Kidney (tissue), 14 donors: ENCODE measurements around the gene GPC3. TPM values are rescaled to one million over a fixed set of nuclear protein-coding genes. Genes with fewer than 3 reads are reported as not detected.

Experiments
- DNase-seq, 5 donors: peaks; one replicate each; pipeline ENCODE4 v3.0.0-alpha.2; 2013 to 2020
- FAIRE-seq: peaks from 2 replicates; lab custom pipeline; 2012; peaks lifted over from hg19 to GRCh38; lab: Jason Lieb, UNC
- H3K27ac ChIP-seq, 2 donors: one replicate each; pipeline ENCODE4 v1.7.0; 2013; ENCODE audit warnings: low read depth in 2 of 2, low read length in 2 of 2, inconsistent platforms in 1 of 2
- H3K27me3 ChIP-seq: one replicate; pipeline ENCODE4 v1.7.1; 2013; ENCODE audit warnings: low read length, inconsistent platforms; ENCODE audit not compliant: control insufficient read depth, insufficient read depth
- H3K36me3 ChIP-seq, 3 donors: one replicate each; pipeline versions ENCODE4 v1.7.0 to v1.7.1; 2013; ENCODE audit warnings: low read length in 3 of 3, control low read depth in 1 of 3, inconsistent platforms in 1 of 3; ENCODE audit not compliant: insufficient read depth in 3 of 3, control insufficient read depth in 2 of 3
- H3K4me1 ChIP-seq, 3 donors: one replicate each; pipeline versions ENCODE4 v1.7.0 to v1.7.1; 2013; ENCODE audit warnings: low read length in 3 of 3, inconsistent platforms in 1 of 3, low read depth in 1 of 3; ENCODE audit not compliant: control insufficient read depth in 2 of 3, insufficient read depth in 2 of 3
- H3K4me3 ChIP-seq, 3 donors: one replicate each; pipeline versions ENCODE4 v1.7.0 to v1.8.1; 2013; ENCODE audit warnings: low read length in 3 of 3, control low read depth in 1 of 3, inconsistent platforms in 1 of 3
- H3K9ac ChIP-seq, 3 donors: one replicate each; pipeline versions ENCODE4 v1.7.0 to v1.7.1; 2013; ENCODE audit warnings: low read length in 3 of 3, control low read depth in 1 of 3, inconsistent platforms in 1 of 3
- H3K9me3 ChIP-seq, 3 donors: one replicate each; pipeline versions ENCODE4 v1.7.0 to v1.7.1; 2013; ENCODE audit warnings: low read length in 3 of 3, control low read depth in 1 of 3, inconsistent platforms in 1 of 3; ENCODE audit not compliant: control insufficient read depth in 2 of 3, insufficient read depth in 1 of 3
- CTCF ChIP-seq: IDR thresholded peaks from 3 replicates; pipeline ENCODE4 v1.5.1; 2012; ENCODE audit warnings: mild to moderate bottlenecking, moderate library complexity, borderline replicate concordance; ENCODE audit not compliant: insufficient read depth; ENCODE audit errors: extremely low read depth
- intact Hi-C: fragments of 100-400 bp; cut with DNase I; formaldehyde crosslinking; loops from one replicate; pipeline ENCODE4 v1.11.1; 2022
- polyA plus RNA-seq: library from polyadenylated mRNA; stranded (reverse); fragments of 350-450 nt; fragmentation: Illumina TruSeq; extraction: RNeasy Lipid Tissue Mini Kit (QIAGEN cat#74804); gene quantifications from one replicate; pipeline ENCODE4 v1.2.3, GENCODE V29; 2014; ENCODE audit warnings: low read depth, low replicate concordance; ENCODE audit not compliant: insufficient read depth
- total RNA-seq: library from RNA; stranded (reverse); fragmentation: NEBNext Ultra II Directional; extraction: Animal tissue kit (Norgen Biotek cat#: 25700); gene quantifications from one replicate; pipeline ENCODE4 v1.2.1, GENCODE V29; 2021
- donor health status: control.
- donor health status: control.
- donor health status: control.
- donor health status: control.
- donor health status: control.
- donor health status: DM: yes; HTN: yes; CAD: no.
- donor health status: Normal renal cell carcinoma (clear cell type).

GPC3 gene
- total and polyA plus RNA-seq, 2 donors from 2014 or later = 43.0 to 52.5 TPM

DNA sequence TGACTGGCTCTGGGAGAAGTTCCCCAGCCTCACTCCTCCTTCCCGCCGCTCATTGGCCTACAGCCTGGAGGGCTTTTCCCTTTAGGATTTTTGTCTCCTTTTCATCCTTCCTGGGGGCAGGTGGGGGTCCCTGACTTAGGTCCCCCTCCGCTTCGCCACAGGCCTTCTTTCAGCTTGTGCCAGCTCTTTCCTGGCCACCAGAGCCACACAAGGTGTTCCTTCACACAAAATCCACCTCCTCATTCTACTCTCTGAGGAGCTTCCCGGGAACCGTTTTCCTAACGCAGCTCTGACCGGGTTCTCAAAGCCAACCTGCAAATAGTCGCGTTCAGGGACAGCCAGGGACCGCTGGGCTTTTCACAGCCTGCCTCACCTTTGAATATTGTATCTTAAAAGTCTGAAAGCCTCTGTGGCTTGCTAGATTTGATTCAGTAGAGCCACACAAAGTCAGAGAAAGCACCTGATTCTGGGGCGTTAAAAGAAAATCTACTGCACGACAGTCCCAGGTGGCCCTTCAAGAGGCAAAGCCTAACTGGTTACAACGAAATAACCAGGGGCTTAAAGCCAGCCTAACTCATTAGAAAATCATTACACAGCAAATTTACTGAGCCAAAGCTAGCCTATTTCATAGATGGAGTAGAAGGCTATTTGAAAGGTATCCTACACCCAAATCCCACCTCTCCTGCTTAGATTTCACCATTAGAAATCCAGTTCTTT, 731 bp upstream of the GPC3 start:
- Histone ChIP-seq H3K36me3 (peaks cover 0 to 2% (median 0%) of the 10 kb centered on the region in 3 donors), H3K4me1 (peaks cover 0 to 4% (median 0%) of the 10 kb centered on the region in 3 donors), H3K27me3 (no peaks in the 10 kb centered on the region), H3K27ac (no peak overlapping the region), H3K9me3 (no peaks in the 10 kb centered on the region), H3K4me3 (peak overlapping the region in 2 of 3 donors; percentile 52 to 56), H3K9ac (no peak overlapping the region)
- FAIRE-seq = no peak
- DNase-seq = no peak
- intact Hi-C loops = no loop called here
- no peak for TF ChIP-seq CTCF

GRCh38 chrX:133984857-133985163, 584 bp downstream of the GPC3 start:
- Histone ChIP-seq H3K27me3 (no peaks in the 10 kb centered on the region), H3K36me3 (peaks cover 0 to 2% (median 0%) of the 10 kb centered on the region in 3 donors), H3K4me3 (peak overlapping the region in 2 of 3 donors; percentile 53 to 68), H3K9ac (peak overlapping the region in 1 of 3 donors; percentile 61), H3K9me3 (no peaks in the 10 kb centered on the region), H3K4me1 (peaks cover 0 to 4% (median 0%) of the 10 kb centered on the region in 3 donors), H3K27ac (no peak overlapping the region)
- TF ChIP-seq CTCF = no peak
- FAIRE-seq = no peak
- intact Hi-C loops = no loop called here
- peak in 1 of 5 donors; percentile 45 for DNase-seq

- DNase-seq = peak in 3 of 5 donors; percentile 45 to 69 (median 50)
These were observed 1.2 kb downstream of the GPC3 start for GRCh38 chrX:133983974-133984845.

More at GRCh38 chrX:133983974-133984845, 1.2 kb downstream of the GPC3 start:
- peaks cover 0 to 4% (median 0%) of the 10 kb centered on the region in 3 donors for H3K4me1 ChIP-seq
- peak overlapping the region in 1 of 3 donors; percentile 61 for H3K9ac ChIP-seq
- no peak overlapping the region for H3K27ac ChIP-seq
- H3K9me3 ChIP-seq = no peaks in the 10 kb centered on the region
- intact Hi-C loops = no loop called here
- no peak for TF ChIP-seq CTCF
- peaks cover 0 to 2% (median 0%) of the 10 kb centered on the region in 3 donors for H3K36me3 ChIP-seq
- no peak for FAIRE-seq
- H3K4me3 ChIP-seq = peak overlapping the region; percentile 7 to 68 (median 53)
- H3K27me3 ChIP-seq = no peaks in the 10 kb centered on the region
